ENCODE results near the gene NUP210L.
A peak's percentile ranks its signal among the peaks of the same experiment; 100 is the strongest.
"Not testable (repeated sequence)": the region's sequence is repeated elsewhere in the genome, so short reads cannot be mapped to it uniquely, and the experiment has no call there.

The NUP210L gene

DNA sequence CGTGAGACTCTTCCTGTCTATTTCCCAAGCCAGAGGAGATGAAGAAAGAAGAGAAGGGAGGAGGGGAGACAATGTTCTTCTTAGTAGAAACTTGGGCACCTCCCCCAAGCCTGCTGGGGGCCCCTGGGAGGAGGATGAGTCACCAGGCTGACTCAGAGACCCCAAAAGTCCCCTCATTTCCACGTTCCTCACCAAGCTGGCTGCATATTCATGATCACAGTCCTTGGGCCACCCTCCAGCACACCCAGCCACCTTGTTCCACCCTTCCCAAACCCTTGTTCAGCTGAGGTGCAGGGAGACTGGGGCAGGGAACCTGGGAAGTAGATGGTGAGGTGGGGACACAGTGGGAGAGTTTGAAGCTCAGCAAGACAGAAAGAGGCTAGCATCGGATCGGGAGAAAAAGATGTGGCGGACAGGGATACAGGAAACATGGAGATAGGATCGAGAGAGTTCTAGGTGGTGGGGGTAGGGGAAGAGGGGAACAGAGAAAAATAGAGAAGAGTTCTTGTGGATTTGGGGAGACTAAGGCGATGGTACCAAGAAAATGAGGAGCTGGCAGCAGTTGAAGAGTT, 169.4 kb downstream of the NUP210L start:
- Histone ChIP-seq H3K4me3 (ENCODE audit: low read depth, low read length) (no peak overlapping the region), H3K9me3 (ENCODE audit: severe bottlenecking) (peaks cover 5% of the 10 kb centered on the region), H3K36me3 (peaks cover 4% of the 10 kb centered on the region; the same call in 1 of the 2 replicates), H3K27me3 (ENCODE audit: insufficient read depth, low read depth, severe bottlenecking) (no peaks in the 10 kb centered on the region), H3K27ac (no peak overlapping the region)
- no peak for DNase-seq
- TF ChIP-seq, protein P1, sequence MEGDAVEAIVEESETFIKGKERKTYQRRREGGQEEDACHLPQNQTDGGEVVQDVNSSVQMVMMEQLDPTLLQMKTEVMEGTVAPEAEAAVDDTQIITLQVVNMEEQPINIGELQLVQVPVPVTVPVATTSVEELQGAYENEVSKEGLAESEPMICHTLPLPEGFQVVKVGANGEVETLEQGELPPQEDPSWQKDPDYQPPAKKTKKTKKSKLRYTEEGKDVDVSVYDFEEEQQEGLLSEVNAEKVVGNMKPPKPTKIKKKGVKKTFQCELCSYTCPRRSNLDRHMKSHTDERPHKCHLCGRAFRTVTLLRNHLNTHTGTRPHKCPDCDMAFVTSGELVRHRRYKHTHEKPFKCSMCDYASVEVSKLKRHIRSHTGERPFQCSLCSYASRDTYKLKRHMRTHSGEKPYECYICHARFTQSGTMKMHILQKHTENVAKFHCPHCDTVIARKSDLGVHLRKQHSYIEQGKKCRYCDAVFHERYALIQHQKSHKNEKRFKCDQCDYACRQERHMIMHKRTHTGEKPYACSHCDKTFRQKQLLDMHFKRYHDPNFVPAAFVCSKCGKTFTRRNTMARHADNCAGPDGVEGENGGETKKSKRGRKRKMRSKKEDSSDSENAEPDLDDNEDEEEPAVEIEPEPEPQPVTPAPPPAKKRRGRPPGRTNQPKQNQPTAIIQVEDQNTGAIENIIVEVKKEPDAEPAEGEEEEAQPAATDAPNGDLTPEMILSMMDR (IDR thresholded peaks at IDR 0.05; ENCODE audit: low read depth, low read length), result no peak

DNA sequence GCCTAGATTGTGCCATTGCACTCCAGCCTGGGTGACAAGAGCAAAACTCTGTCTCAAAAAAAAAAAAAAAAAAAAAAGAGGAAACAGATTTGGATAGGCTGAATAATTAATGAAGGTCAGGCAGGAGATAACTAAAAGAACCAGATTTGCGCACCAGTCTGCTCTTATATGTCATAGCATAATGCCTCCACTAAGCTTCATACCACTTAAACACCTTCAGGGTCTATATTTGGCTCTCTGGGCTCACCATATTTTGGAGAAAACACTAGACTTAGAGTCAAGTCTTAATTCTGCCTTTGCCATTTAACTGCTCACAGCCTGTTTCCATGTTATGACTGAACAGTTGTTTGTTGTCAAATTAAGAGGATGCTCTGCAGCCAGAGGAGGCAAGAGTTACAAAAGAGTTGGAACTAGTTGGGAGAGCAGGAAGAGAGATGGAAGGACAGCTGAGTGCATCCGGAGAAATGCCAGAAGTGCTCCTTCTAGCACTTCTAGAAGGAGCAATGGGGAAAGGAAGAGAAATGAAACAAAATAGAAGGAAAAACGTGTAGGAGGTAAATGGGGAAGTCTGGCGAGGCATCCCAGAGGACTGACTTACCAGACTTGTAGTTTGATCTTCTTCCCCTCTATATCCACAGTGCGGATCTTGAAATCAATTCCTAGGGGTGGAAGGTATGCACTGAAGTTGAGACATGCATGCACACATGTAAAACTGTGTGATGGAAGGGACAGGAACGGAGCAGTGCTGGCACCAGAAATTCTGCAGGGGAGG, 170.6 kb downstream of the NUP210L start:
- Histone ChIP-seq H3K36me3 (no peaks in the 10 kb centered on the region), H3K27me3 (ENCODE audit: insufficient read depth, low read depth, severe bottlenecking) (no peaks in the 10 kb centered on the region), H3K27ac (no peak overlapping the region), H3K9me3 (ENCODE audit: severe bottlenecking) (no peaks in the 10 kb centered on the region), H3K4me3 (ENCODE audit: low read depth, low read length) (no peak overlapping the region)
- TF ChIP-seq, protein P1 (IDR thresholded peaks at IDR 0.05; ENCODE audit: low read depth, low read length), result no peak
- DNase-seq, result no peak

DNA sequence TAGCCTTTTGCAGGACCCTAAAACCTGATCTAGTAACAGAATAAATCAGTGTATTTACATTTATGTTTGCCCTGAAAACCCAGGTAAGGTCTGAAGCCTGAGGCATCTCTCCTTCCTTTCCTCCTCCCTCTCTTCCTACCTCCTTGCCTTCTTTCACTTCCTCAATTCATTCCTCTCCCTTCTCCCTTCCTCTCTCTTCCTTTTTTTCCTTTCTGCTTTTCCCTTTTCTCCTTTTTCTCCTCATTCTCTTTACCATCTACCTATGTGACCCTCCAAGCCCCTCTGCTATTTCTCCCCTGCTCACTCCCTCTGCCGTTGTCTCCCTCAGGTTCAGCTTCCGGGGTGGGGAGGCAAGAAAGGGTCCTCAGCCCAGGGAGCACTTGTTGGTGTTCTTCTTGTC, 173.1 kb downstream of the NUP210L start:
- not testable (repeated sequence) for DNase-seq

DNA sequence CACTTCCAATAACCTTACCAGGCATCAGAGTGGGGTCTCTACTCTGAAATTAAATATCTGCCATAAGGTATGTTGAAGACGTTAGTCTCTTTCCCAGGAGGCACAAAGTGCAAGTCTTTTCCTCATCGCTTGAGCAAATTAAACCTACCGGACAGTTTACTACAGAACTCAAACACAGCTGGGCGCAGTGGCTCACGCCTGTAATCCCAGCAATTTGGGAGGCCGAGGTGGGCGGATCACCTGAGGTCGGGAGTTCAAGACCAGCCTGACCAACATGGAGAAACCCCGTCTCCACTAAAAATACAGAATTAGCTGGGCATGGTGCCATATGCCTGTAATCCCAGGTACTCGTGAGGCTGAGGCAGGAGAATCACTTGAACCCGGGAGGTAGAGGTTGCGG, 175.8 kb downstream of the NUP210L start:
- H3K4me3 ChIP-seq (ENCODE audit: low read depth, low read length); H3K27ac ChIP-seq; H3K9me3 ChIP-seq (ENCODE audit: severe bottlenecking); DNase-seq; H3K27me3 ChIP-seq (ENCODE audit: insufficient read depth, low read depth, severe bottlenecking): not testable (repeated sequence)
- H3K36me3 ChIP-seq, result peaks cover 24% of the 10 kb centered on the region

More for the DNA sequence above, 173.1 kb downstream of the NUP210L start:
- not testable (repeated sequence) for H3K27ac ChIP-seq; H3K4me3 ChIP-seq (ENCODE audit: low read depth, low read length); H3K27me3 ChIP-seq (ENCODE audit: insufficient read depth, low read depth, severe bottlenecking); H3K9me3 ChIP-seq (ENCODE audit: severe bottlenecking); H3K36me3 ChIP-seq

DNA sequence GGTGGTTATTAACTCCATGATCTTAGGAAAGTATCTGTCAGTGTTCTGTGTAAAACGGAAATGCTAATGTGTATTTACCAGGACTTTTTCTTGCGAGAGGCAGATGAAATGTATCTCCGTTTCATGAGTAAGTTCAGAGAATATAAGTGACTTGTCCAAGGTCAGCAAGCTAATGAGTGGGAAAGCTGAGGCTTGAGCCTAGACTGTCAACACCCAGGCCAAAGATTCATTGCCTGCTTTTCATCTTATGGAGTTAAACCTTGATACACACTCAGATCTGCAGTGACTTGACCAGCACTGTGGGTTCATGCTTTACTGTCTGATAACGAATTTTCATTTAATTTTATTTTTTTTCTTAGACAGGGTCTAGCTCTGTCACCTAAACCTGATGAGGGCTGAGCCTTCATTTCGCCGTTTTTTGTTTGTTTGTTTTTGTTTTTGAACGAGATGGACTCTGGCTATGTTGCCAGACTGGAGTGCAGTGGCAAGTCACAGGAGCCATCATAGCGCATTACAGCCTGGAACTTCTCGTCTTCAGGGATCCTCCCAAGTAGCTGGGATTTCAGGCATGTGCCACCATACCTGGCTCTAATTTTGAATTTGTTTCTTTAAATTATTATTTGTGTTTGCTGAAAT, 176.5 kb downstream of the NUP210L start:
- peak overlapping the region; percentile 83 for H3K4me3 ChIP-seq (ENCODE audit: low read depth, low read length)
- no peaks in the 10 kb centered on the region for H3K27me3 ChIP-seq (ENCODE audit: insufficient read depth, low read depth, severe bottlenecking)
- peak overlapping the region; percentile 95 for H3K27ac ChIP-seq
- TF ChIP-seq, protein P1 (IDR thresholded peaks at IDR 0.05; ENCODE audit: low read depth, low read length), result no peak
- no peak for DNase-seq
- peaks cover 31% of the 10 kb centered on the region for H3K36me3 ChIP-seq
- no peaks in the 10 kb centered on the region for H3K9me3 ChIP-seq (ENCODE audit: severe bottlenecking)

DNA sequence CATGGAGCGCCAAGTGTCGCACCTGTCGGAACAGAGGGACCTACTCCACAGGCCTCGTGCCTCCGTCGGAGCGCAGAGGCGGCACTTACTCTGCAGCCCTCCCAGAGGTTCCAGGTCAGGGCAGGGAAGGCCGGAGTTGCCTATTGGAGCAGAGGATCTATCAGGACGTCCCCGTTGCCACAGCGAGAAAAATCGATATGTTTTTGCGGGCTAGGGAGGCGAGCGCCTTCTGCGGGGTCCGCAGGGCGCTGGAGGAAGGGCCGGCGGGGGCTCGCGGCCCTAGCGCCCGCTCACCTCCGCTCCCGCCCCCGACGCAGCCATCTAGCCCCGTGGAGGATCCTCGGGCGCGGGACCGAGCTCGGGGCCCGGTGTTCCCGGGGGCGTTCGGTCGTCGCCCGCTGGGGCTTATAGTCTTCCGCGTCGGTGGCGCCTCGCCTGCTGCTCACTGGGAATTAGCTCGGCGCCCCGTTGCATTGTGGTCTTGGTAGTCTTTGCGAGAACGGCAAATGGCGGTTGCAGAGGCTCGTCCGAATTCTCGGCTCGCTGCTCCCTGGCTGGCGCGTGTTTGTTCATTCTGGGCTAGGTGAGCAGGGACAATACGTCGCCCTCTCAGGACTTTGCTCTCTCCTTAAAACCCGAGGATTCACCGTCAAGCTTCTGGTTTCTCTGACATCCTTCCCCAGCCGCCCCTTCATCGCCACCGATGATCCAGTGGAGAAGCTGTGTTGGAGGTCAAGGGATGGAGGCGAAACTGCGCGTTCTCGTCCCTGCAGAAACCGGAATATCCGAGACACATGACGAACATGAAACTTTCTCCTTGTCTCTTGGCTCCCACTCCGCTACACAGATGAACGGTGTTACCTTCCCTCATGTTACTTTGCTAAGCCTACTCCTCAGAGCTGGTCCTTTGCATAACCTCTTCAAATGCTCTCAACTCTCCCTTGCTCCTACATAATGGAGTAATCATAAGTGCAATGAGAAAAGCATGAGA, 177.3 kb downstream of the NUP210L start, which contains the start of gene JTB:
Gene JTB, minus strand, starts transcription at position 425 of the 991 bp plus-strand sequence. Its CDS starts 422 bp downstream, at position 3.
- TF ChIP-seq, protein P1 (IDR thresholded peaks at IDR 0.05; ENCODE audit: low read depth, low read length), result peak; percentile 23; the same call in 1 of the 2 replicates
- H3K27me3 ChIP-seq (ENCODE audit: insufficient read depth, low read depth, severe bottlenecking), result no peaks in the 10 kb centered on the region
- peaks cover 39% of the 10 kb centered on the region for H3K36me3 ChIP-seq
- peak; percentile 99 for DNase-seq
- H3K27ac ChIP-seq, result peak within 1 kb of the TSS; percentile 95
- H3K9me3 ChIP-seq (ENCODE audit: severe bottlenecking), result no peaks in the 10 kb centered on the region
- H3K4me3 ChIP-seq (ENCODE audit: low read depth, low read length), result peak within 1 kb of the TSS; percentile 83

All from WERI-Rb-1 (cell line).